GM10248 (cell line): Measurements from ENCODE around the gene DNASE1L3.

Source experiments
- CTCF ChIA-PET: fragments of 300-600 bp; sonication (Branson Sonifier 250); formaldehyde crosslinking; extraction: SDS; loops from one replicate; lab custom pipeline; 2021; ENCODE audit warnings: antibody characterized with exemption; lab: Yijun Ruan, JAX
- POLR2A ChIA-PET: fragments of 350-650 bp; sonication (Branson Sonifier 250); formaldehyde crosslinking; extraction: SDS; loops from one replicate; lab custom pipeline; 2020; ENCODE audit warnings: antibody characterized with exemption; lab: Yijun Ruan, JAX
- DNase-seq: peaks from one replicate; pipeline ENCODE4 v3.0.0; 2012; ENCODE audit errors: extremely low spot score
- CTCF ChIP-seq: IDR thresholded peaks from 2 replicates; pipeline ENCODE4 v1.5.1; 2012; ENCODE audit warnings: mild to moderate bottlenecking, low read depth; ENCODE audit errors: extremely low read depth, missing control alignments, control extremely low read depth

Gene DNASE1L3

DNA sequence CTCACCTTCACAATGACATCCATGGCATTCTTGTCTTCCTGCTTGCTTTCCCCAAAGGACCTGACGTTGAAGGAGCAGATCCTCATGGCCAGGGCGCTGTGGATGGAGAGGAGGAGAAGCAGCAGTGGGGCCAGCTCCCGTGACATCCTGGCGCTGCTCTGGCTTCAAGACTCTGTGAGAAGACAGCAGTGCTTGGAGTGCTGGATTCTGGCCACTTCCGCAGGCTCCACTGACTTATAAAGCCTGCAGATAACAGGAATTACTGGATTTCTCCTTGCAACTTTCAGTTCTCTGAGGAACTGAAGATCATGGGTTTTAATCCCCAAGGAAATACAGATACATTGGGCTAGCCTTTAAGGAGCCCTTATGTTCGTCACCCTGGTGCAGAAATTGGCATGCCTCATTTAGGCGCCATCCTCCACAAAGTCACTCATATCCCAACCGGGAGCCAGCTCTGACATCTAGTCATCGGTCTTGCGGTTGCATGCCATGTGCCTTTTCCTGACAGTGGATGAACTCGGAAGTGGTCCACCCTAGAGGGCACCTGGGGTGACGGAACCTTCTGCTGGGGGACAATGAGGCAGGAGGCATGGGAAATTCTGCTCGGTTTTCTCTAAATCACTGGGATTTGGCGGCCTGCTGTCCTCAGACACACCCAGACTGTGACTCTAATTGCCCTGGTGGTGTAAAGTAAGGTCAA, at the start of gene DNASE1L3:
DNASE1L3 (minus strand) TSS at position 212 of the 700 bp plus-strand sequence; CDS start at position 146, 66 bp downstream.
- no peak for TF ChIP-seq CTCF
- DNase-seq = no peak
- ChIA-PET POLR2A (interaction anchor here (1.1 kb wide), 1 partner anchor 10 kb away, joined by 3 read pairs; no protein-coding TSS in a partner anchor), CTCF (interaction anchor here (1.1 to 13.8 kb wide), 6 partner anchors 7 to 23 kb away, joined by 3 to 195 read pairs (median 84); partner anchors contain the start of gene ABHD6)

GRCh38 chr3:58260261-58260731, 49.5 kb upstream of the DNASE1L3 start:
- DNase-seq = peak; percentile 38
- POLR2A ChIA-PET = no interaction called here
- TF ChIP-seq CTCF = no peak
- CTCF ChIA-PET = interaction anchor here (1.2 to 1.4 kb wide), 3 partner anchors 30 to 94 kb away, joined by 3 to 6 read pairs (median 3); partner anchors contain the start of genes HTD2 and RPP14

- POLR2A ChIA-PET = no interaction called here
- TF ChIP-seq CTCF = no peak
- CTCF ChIA-PET = interaction anchor here (0.6 to 1.0 kb wide), 2 partner anchors 41 to 80 kb away, joined by 3 read pairs; no protein-coding TSS in a partner anchor
- DNase-seq = no peak
Observed at GRCh38 chr3:58258392-58259055, 47.8 kb upstream of the DNASE1L3 start.

GRCh38 chr3:58256511-58256910, 45.7 kb upstream of the DNASE1L3 start:
- no peak for DNase-seq
- POLR2A ChIA-PET = no interaction called here
- CTCF ChIA-PET = no interaction called here
- TF ChIP-seq CTCF = no peak

- CTCF ChIA-PET = no interaction called here
- POLR2A ChIA-PET = no interaction called here
- DNase-seq = no peak
- no peak for TF ChIP-seq CTCF
Observed at GRCh38 chr3:58256061-58256460, 45.3 kb upstream of the DNASE1L3 start.

GRCh38 chr3:58254144-58254543, 43.4 kb upstream of the DNASE1L3 start:
- CTCF ChIA-PET = interaction anchor here (0.9 to 1.9 kb wide), 5 partner anchors 45 to 247 kb away, joined by 3 to 5 read pairs (median 3); partner anchors contain the start of genes HTD2 and RPP14
- no peak for TF ChIP-seq CTCF
- POLR2A ChIA-PET = no interaction called here
- no peak for DNase-seq
